HG03558 (cell line): Measurements from ENCODE around the gene DCP1B.

Experiments
- ATAC-seq: cut with Tn5 transposase; IDR thresholded peaks from one replicate; pipeline ENCODE4 v1.9.1; 2021; ENCODE audit warnings: moderate number of reproducible peaks; ENCODE audit not compliant: unreplicated experiment; ENCODE audit errors: extremely low read depth

DCP1B gene

DNA sequence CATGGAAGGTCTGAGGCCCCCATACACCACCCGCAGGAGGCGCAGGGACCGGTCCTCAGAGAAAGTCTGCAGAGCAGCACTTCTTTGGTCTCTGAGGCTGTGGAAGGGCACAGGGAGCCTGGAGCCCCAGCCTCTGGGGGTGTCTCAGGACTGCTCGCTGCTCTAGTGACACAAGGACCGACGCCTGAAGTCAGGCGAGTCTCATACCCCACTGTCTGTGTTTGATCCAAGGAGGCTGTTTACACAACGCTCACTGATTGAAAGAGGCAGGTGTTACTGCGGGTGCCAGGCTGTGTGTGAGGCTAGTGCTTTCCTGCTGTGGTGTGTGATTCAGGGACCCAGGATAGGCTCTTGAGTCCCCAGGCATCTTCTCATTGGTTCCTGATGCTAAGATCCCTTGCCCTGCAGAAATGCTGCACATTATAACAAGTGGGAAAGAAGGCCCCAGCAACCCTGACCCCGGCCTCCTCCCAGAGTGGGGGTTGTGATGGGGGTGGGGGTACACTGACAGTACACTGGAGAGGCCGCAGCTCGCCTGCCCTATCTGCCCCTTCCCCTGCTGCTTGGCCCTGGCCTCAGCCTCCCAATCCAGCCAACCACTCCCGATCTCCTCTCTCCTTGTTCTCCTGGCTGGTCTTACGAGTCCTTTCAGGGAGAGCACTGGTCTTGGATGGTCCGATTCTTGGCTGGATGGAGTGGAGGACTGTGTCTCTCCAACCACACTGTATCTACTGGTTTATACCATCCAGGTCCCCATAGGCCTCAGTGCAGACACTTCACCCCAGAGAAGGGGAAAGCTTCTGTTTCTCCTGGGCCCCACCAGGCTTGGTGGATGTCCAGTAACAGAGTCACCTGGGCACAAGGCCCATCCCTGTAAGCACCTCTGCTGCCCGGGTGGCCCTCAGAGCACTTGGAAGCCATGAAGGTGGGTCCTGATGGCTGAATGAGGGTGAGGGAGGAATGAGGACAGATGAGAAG, 92.4 kb downstream of the DCP1B start:
- no peak for ATAC-seq

GRCh38 chr12:1910468-1910867, 93.8 kb downstream of the DCP1B start:
- no peak for ATAC-seq

GRCh38 chr12:1908758-1909157, 95.5 kb downstream of the DCP1B start:
- ATAC-seq: no peak

- ATAC-seq: no peak
Observed at GRCh38 chr12:1907652-1908611, 96.3 kb downstream of the DCP1B start.

DNA sequence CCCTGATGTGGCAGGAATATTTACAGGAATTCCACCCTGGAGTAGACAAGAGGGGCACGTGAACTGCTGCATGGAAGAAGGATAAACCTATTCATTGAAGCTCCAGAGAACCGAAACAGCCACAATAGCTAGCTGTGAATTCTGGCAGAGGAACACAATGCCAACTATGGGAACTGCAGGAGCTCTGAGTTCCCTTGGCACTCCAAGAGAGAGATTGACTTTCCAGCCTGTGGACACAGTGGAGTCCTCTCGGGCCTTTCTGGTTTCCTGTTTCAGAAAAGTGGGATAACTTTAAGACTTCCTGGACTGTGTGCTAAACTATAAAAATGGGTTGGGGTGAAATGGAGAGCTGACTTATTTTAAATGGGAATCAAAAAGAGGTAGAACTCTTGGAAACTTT, 97.7 kb downstream of the DCP1B start:
- ATAC-seq: no peak

GRCh38 chr12:1904875-1905274, 99.4 kb downstream of the DCP1B start:
- no peak for ATAC-seq

- no peak for ATAC-seq
Observed at GRCh38 chr12:1896964-1897363, 107.3 kb downstream of the DCP1B start.
